HG03521 (cell line): Measurements from ENCODE around the gene NFKBIA.
A peak's percentile ranks its signal among the peaks of the same experiment; 100 is the strongest.
"Not testable (repeated sequence)": the region's sequence is repeated elsewhere in the genome, so short reads cannot be mapped to it uniquely, and the experiment has no call there.

Experiments used
- ATAC-seq: cut with Tn5 transposase; IDR thresholded peaks from one replicate; pipeline ENCODE4 v1.9.1; 2021; ENCODE audit warnings: mild to moderate bottlenecking, moderate library complexity; ENCODE audit not compliant: unreplicated experiment

Gene NFKBIA

GRCh38 chr14:35409595-35409994 lies 5.0 kb upstream of the NFKBIA start:
- ATAC-seq: no peak

DNA sequence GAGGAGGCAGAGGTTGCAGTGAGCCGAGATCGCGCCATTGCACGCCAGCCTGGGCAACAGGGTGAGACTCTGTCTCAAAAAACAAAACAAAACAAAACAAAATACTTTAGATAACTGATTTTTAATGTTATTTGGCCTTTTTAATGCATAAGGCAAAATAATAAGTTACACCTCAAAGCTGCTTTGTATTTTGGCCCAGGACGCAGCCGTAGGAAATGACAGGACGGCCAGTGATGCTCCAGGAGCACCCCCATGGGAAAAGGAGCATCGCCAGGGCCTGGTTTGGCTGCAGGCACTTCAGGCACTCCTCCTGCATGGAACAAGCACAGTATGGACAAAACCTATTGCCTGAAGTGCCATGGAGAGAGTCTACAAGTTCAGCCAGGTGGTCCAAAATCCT lies 3.5 kb upstream of the NFKBIA start:
- no peak for ATAC-seq

DNA sequence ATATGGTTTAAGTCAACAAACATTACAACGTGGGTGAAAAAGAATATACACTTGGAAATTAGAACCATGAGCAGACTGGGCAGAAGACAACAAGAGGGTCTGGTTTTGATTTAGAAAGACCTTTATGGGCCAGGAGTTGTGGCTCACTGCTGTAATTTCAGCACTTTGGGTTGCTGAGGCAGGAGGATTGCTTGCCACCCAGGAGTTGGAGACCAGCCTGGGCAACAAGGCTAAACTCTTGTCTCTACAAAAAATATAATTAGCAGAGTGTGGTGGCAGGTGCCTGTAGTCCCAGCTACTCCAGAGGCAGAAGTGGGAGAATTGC lies 2.7 kb upstream of the NFKBIA start:
- ATAC-seq: no peak

- no peak for ATAC-seq
These were observed 2.2 kb upstream of the NFKBIA start for GRCh38 chr14:35406506-35407305.

- ATAC-seq: no peak
These were observed 1.5 kb upstream of the NFKBIA start for GRCh38 chr14:35406090-35406489.

DNA sequence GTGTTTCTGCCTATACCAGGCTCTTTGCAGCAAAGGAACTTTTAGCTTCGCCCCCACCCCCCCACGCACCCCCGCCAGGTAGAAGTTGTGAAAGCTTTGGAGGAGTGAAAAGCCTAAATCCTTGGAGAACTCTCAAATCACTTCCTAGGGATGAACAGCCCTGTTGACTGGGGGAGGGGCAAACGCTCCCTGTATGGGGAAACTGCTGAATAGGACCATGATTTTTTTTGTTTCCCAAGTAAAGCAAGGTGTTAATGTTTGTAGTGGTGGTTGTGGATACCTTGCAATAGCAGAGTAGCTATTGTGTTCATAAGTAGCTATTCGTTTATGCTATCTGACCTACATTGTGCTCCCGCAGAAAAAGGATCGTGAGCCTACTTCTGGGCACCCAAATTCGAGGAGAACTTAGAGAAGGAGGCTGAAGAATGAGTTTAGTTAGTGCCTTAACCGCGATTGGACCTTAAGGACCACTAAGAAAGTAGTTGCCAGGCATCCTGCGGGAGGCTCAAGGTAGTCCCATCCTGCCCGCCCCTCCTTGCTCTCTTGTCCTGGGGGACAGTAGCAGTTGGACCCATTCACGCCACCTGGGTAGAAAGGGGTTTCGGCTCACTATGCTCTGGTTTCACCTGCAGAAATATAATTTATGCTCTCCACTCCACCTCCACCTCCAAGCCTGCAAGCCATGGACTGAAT lies 901 bp upstream of the NFKBIA start:
- no peak for ATAC-seq

DNA sequence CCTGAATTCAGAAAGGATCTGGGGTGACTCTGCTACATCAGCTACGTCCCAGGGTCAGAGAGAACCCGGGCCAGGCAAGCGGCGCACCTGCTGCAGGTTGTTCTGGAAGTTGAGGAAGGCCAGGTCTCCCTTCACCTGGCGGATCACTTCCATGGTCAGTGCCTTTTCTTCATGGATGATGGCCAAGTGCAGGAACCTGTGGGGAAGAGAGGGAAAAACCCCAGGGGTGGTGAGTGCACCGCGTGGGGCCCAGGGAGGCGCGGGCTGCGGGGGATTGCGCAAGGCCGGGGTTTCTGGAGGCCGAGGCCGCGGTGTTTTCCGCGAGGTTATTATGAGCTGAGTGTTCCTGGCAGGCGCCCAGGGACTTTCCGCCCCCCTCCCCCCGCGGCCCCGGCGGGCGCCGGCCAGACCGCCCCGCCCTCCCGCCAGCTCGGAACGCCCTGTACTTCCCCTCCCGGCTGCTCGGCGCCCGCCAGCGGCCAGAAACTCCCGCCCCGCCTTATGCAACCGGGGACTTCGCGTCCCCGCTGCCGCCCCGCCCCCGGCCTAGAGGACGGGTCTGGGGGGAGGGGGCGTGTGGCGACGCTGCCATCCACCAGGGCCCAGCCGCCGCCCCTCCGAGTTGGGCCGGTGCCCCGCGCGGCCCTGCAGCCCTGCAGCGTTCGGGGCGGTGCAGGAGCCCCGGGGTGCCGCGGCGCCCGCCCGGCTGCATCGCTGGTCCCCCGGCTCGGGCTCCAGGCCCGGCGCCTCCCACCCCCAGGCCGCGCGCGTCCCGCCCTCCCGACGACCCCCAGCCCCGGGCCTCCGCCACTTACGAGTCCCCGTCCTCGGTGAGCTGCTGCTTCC lies 723 bp downstream of the NFKBIA start:
- peak; percentile 59 for ATAC-seq

DNA sequence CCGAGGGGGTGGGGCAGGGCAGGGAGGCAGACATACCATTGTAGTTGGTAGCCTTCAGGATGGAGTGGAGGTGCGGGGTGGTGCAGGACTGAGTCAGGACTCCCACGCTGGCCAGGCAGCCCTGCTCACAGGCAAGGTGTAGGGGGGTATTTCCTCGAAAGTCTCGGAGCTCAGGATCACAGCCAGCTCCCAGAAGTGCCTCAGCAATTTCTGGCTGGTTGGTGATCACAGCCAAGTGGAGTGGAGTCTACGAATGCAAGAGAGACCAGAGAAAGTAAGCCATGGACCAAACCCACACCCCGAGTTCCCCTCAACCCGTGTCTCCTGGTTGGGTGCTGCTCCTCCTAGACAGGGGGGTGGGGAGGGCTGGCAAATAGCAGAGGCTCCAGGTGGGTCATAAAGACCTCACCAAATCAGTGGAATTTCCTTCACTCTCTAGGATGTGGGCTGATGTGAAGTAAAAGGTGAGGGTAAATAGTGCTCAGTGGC lies 1.4 kb downstream of the NFKBIA start:
- ATAC-seq: no peak

GRCh38 chr14:35402323-35403113 lies 2.0 kb downstream of the NFKBIA start:
- ATAC-seq: no peak

DNA sequence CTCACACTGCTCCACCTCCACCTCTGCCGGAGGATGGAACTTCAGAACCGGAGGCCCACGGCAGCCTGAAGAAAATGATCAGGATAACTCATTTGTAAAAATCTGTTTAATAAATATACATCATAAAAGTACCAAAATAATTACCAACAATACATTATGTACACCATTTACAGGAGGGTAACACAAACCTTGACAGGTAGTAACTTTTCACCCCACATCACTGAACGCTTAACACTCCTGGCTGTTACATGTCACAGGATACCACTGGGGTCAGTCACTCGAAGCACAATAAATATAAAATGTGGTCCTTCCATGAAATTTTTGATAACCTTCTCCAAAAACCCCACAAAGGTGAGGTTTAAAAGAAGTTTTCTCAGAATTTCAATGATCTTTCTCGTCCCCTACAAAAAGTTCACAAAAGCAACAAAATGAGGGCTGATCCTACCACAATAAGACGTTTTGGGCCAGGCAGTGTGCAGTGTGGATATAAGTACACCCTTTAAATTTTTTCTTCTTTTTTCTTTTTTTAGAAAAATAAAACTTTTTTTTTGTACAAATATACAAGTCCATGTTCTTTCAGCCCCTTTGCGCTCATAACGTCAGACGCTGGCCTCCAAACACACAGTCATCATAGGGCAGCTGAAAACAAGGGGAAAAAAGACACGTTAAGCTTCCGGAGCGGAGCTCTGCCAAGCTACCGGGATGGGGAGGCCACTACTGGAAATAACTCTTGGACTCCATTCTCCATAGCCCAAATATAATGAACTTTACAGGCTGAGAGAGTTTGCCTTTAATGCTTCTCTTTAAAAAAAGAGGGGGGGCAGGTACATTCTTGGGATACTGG lies 2.9 kb downstream of the NFKBIA start:
- no peak for ATAC-seq

DNA sequence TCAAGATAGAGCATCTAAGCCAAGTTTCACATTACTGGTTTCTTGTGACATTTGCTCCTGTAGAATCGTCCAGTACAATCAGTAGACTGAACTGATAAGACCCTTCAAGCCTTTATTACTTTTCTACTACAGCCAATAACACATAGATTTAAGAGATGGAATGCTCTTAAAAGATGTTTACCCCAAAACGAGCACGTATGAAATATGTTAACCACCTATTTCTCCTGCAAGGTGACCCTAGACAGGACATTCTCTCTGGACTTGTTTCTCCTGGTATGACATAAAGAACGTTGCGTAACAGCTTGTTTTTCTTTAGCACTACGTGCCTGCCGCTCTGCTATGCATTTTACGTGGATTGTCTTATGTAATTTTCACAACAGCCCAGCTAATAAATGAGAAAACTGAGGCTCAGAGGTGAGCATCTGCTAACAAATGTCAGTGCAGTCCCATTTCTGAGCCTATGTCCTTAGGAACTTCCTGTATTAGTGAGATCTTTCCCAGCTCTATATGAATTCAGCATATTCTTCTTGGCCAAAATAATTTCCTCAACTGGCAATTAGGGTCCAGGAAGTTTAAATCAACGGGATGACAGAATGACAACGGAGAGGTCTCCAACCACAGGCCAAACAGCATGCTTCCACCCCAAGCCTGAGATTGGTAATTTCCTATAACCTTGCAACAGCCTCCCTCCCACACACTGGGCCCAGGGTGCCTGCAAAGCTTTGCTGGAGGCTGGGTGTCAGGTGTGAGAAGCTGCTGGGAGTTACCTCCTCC lies 3.7 kb downstream of the NFKBIA start:
- ATAC-seq: no peak

GRCh38 chr14:35399083-35399937 lies 5.2 kb downstream of the NFKBIA start:
- no peak for ATAC-seq

DNA sequence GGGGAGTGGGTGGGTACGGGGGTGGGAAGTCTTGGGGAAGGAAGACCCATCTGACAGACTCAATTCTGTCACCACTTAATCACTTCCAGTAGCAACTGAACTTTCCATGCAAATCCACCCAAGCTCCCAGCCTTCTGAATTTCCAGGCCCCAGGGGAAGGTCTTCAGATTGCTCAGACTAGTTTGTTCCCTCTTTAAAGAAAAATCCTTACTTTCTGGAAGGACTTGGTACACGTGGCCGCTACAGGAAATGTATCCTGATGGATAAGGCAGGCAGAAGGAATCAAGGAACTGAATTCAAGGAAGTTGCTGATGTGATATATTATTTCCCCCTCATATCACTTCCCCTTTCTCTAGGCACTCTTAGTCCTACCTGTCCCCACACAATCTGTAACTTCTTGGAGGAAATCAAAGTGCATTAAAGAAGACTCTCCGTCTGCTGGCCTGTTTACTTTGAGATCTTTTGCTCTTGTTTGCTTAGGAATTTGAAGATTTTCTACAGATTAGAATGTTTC lies 6.4 kb downstream of the NFKBIA start:
- ATAC-seq: no peak

GRCh38 chr14:35396610-35397009 lies 7.9 kb downstream of the NFKBIA start:
- not testable (repeated sequence) for ATAC-seq

DNA sequence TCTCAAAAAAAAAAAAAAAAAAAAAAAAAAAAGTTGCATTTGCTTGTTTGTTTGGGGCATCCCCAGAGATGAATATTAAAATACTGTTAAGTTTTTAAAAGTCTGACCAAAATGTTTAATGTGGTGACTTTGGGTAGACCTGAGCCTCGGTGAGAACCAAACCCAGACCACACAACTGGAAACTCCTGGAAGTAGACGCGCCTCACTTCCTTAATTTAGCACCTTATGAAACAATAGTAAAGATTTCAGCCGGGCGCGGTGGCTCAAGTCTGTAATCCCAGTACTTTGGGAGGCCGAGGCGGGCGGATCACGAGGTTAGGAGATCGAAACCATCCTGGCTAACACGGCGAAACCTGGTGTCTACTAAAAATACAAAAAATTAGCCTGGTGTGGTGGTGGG lies 9.3 kb downstream of the NFKBIA start:
- ATAC-seq: no peak

GRCh38 chr14:35394326-35395013 lies 10.1 kb downstream of the NFKBIA start:
- no peak for ATAC-seq

DNA sequence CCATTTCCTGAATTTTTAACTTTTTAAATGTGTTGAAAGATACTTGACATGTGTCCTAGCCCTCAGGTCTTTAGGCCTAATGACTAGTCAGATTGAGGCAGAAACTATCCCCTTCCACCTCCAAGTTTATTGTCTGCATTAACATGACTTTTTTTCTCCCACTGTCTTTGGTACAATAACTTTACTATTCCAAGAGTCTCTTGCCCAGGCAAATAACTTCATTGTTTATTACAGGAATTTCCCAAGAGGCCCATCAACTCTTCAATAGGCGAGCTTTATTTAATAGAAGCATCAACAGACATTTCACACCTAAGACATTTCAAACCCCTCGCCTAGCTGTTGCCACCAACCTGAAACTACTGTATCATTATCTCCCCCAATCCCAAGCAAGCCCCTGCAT lies 10.7 kb downstream of the NFKBIA start:
- no peak for ATAC-seq
